ENCODE data around the gene TPSB2. TPM values are rescaled to one million over a fixed set of nuclear protein-coding genes. Genes with fewer than 3 reads are reported as not detected.

The TPSB2 gene
- total and polyA plus RNA-seq, 2 experiments from 2014 or later: not detected

GRCh38 chr16:1184156-1184868, 45.7 kb downstream of the TPSB2 start:
- no peaks in the 10 kb centered on the region for H3F3A ChIP-seq (ENCODE audit: insufficient read depth)
- WGBS, 2 experiments (ENCODE audit: low coverage in 1 of 2, low lambda C conversion rate in 2 of 2, missing lambda C conversion rate in 2 of 2): 81 to 83% methylated on average over 26 of the region's 26 CpGs
- no peak overlapping the region for H2AFZ ChIP-seq
- H4K20me1 ChIP-seq (ENCODE audit: insufficient read depth): no peaks in the 10 kb centered on the region
- no peaks in the 10 kb centered on the region for H3K9me3 ChIP-seq (ENCODE audit: low read depth)
- no peak overlapping the region for H3K9ac ChIP-seq
- no peak overlapping the region for H3K27ac ChIP-seq
- no peaks in the 10 kb centered on the region for H3K36me3 ChIP-seq (ENCODE audit: low read depth)
- no peaks in the 10 kb centered on the region for H3K27me3 ChIP-seq (replicated peaks; ENCODE audit: insufficient read depth)
- in situ Hi-C loops (cut with MboI): no loop called here
- no peak for DNase-seq
- TF ChIP-seq EZH2 (IDR thresholded peaks at IDR 0.05; ENCODE audit: insufficient read depth, poor library complexity, severe bottlenecking): no peak
- TF ChIP-seq EZH2phosphoT487 (IDR thresholded peaks at IDR 0.05; ENCODE audit: insufficient read depth, low read depth): no peak
- H3K4me1 ChIP-seq (ENCODE audit: insufficient read depth): no peaks in the 10 kb centered on the region
- H3K79me2 ChIP-seq (ENCODE audit: insufficient read depth): no peaks in the 10 kb centered on the region
- H3K9me2 ChIP-seq (ENCODE audit: insufficient read depth): no peaks in the 10 kb centered on the region
- no peak overlapping the region for H3K4me2 ChIP-seq (ENCODE audit: unreplicated experiment)
- H3K4me3 ChIP-seq: no peak overlapping the region

DNA sequence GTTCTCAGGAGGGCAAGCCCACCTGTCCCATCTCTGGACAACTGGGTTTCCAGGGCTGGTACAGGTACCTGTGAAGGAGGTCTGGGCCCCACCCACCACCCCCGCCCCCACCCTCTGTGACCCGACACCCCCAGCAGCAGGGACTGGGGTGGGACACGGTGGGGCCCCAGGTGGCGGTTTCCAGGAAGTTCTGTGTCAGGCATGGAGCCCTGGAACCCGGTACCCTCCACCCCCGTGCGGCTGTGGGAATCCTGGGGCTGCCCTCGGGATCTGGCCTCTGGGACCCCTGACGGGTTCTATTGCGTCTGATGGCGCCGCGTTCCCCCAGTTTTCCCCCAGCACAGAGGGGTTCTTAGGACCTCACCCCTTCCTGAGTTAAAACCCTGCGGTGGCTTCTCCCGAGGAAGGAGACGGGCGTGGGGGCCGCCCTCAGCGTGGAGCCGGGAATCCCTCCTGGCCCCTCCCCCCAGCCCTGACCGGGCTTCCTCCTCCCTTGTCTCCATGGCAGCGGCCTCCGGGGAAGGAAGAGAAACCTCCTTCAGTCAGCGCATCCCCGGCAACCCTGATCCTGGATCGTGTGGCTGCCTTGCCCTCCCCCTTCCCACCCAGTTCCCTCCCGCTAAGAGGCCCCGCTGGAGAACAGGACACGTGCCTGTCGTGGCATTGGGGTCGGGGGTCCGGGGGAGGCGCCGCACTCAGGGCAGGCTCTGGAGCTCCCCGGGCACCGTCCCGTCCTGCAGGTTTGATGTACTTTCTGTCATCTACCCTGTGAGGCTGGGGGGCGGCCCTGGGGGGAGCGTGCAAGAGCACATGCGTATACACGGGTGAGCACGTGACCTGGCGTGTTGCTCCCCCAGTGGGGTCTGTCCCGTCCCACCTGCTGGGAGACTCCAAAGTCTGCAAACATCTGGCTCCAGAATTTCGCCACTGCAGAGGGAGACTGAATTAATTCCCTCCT, 46.8 kb downstream of the TPSB2 start:
- Histone ChIP-seq H3K36me3 (ENCODE audit: low read depth) (no peaks in the 10 kb centered on the region), H3K4me3 (no peak overlapping the region), H3K27ac (no peak overlapping the region), H3K9me2 (ENCODE audit: insufficient read depth) (no peaks in the 10 kb centered on the region), H3K9me3 (ENCODE audit: low read depth) (no peaks in the 10 kb centered on the region), H3K27me3 (replicated peaks; ENCODE audit: insufficient read depth) (no peaks in the 10 kb centered on the region), H3K4me1 (ENCODE audit: insufficient read depth) (no peaks in the 10 kb centered on the region), H3K79me2 (ENCODE audit: insufficient read depth) (no peaks in the 10 kb centered on the region), H3K4me2 (ENCODE audit: unreplicated experiment) (no peak overlapping the region), H2AFZ (no peak overlapping the region), H3K9ac (no peak overlapping the region), H4K20me1 (ENCODE audit: insufficient read depth) (no peaks in the 10 kb centered on the region), H3F3A (ENCODE audit: insufficient read depth) (no peaks in the 10 kb centered on the region)
- in situ Hi-C loops (cut with MboI): no loop called here
- TF ChIP-seq EZH2 (IDR thresholded peaks at IDR 0.05; ENCODE audit: insufficient read depth, poor library complexity, severe bottlenecking) (no peak), EZH2phosphoT487 (IDR thresholded peaks at IDR 0.05; ENCODE audit: insufficient read depth, low read depth) (no peak)
- WGBS, 2 experiments (ENCODE audit: low coverage in 1 of 2, low lambda C conversion rate in 2 of 2, missing lambda C conversion rate in 2 of 2): 31 to 36% methylated on average over 35 to 44 of the region's 45 CpGs
- peak; percentile 72 for DNase-seq

GRCh38 chr16:1182316-1182671, 47.7 kb downstream of the TPSB2 start:
- H3K9ac ChIP-seq: no peak overlapping the region; the same call in 1 of the 2 replicates
- H3K9me2 ChIP-seq (ENCODE audit: insufficient read depth): no peaks in the 10 kb centered on the region
- TF ChIP-seq EZH2phosphoT487 (IDR thresholded peaks at IDR 0.05; ENCODE audit: insufficient read depth, low read depth): no peak
- TF ChIP-seq EZH2 (IDR thresholded peaks at IDR 0.05; ENCODE audit: insufficient read depth, poor library complexity, severe bottlenecking): no peak
- no peaks in the 10 kb centered on the region for H4K20me1 ChIP-seq (ENCODE audit: insufficient read depth)
- H3K36me3 ChIP-seq (ENCODE audit: low read depth): no peaks in the 10 kb centered on the region
- H3K9me3 ChIP-seq (ENCODE audit: low read depth): no peaks in the 10 kb centered on the region
- no peak overlapping the region for H3K4me3 ChIP-seq
- no peaks in the 10 kb centered on the region for H3F3A ChIP-seq (ENCODE audit: insufficient read depth)
- H3K4me2 ChIP-seq (ENCODE audit: unreplicated experiment): peak overlapping the region; percentile 30
- H3K27ac ChIP-seq: no peak overlapping the region
- no peaks in the 10 kb centered on the region for H3K79me2 ChIP-seq (ENCODE audit: insufficient read depth)
- no peaks in the 10 kb centered on the region for H3K4me1 ChIP-seq (ENCODE audit: insufficient read depth)
- H2AFZ ChIP-seq: no peak overlapping the region; the same call in 1 of the 2 replicates
- WGBS, 2 experiments (ENCODE audit: low coverage in 1 of 2, low lambda C conversion rate in 2 of 2, missing lambda C conversion rate in 2 of 2): 1 to 17% methylated on average over 8 to 16 of the region's 19 CpGs
- no peaks in the 10 kb centered on the region for H3K27me3 ChIP-seq (replicated peaks; ENCODE audit: insufficient read depth)
- in situ Hi-C loops (cut with MboI): no loop called here
- DNase-seq: peak; percentile 73

- in situ Hi-C loops (cut with MboI): no loop called here
- Histone ChIP-seq H3K36me3 (ENCODE audit: low read depth) (no peaks in the 10 kb centered on the region), H3K4me1 (ENCODE audit: insufficient read depth) (no peaks in the 10 kb centered on the region), H3K9me2 (ENCODE audit: insufficient read depth) (no peaks in the 10 kb centered on the region), H3F3A (ENCODE audit: insufficient read depth) (no peaks in the 10 kb centered on the region), H3K9ac (no peak overlapping the region), H3K79me2 (ENCODE audit: insufficient read depth) (no peaks in the 10 kb centered on the region), H2AFZ (no peak overlapping the region; the same call in 1 of the 2 replicates), H4K20me1 (ENCODE audit: insufficient read depth) (no peaks in the 10 kb centered on the region), H3K27ac (no peak overlapping the region), H3K27me3 (replicated peaks; ENCODE audit: insufficient read depth) (no peaks in the 10 kb centered on the region), H3K4me2 (ENCODE audit: unreplicated experiment) (peak overlapping the region; percentile 30), H3K4me3 (no peak overlapping the region), H3K9me3 (ENCODE audit: low read depth) (no peaks in the 10 kb centered on the region)
- TF ChIP-seq EZH2 (IDR thresholded peaks at IDR 0.05; ENCODE audit: insufficient read depth, poor library complexity, severe bottlenecking) (no peak), EZH2phosphoT487 (IDR thresholded peaks at IDR 0.05; ENCODE audit: insufficient read depth, low read depth) (no peak)
- WGBS, 2 experiments (ENCODE audit: low coverage in 1 of 2, low lambda C conversion rate in 2 of 2, missing lambda C conversion rate in 2 of 2): 57 to 64% methylated on average over 35 to 37 of the region's 39 CpGs
- no peak for DNase-seq
These were observed 48.3 kb downstream of the TPSB2 start for GRCh38 chr16:1181404-1182315.

All from GM23248 (cell line).